Endothelial cell of hepatic sinusoid (primary cell): ENCODE results near the gene RPRD1B.

Experiments
- in situ Hi-C: cut with HindIII; loops from 2 replicates; pipeline ENCODE4 v1.10.0; 2017; ENCODE audit warnings: low sequenced_read_pairs

Gene RPRD1B

GRCh38 chr20:38033330-38034107 is at the start of gene RPRD1B, which contains the start of gene TTI1:
TSS of gene RPRD1B (plus strand) at chr20:38033746. CDS start at chr20:38033948, 202 bp downstream.
TSS of gene TTI1 (minus strand) at chr20:38033456. CDS start at chr20:38013816, 19,640 bp downstream.
- in situ Hi-C loops = no loop called here

- in situ Hi-C loops = no loop called here
These were observed 49.3 kb upstream of the RPRD1B start for GRCh38 chr20:37984018-37984785.

GRCh38 chr20:37986044-37986858 is 47.3 kb upstream of the RPRD1B start:
- in situ Hi-C loops = no loop called here

GRCh38 chr20:37986873-37987601 is 46.5 kb upstream of the RPRD1B start:
- in situ Hi-C loops = no loop called here

- in situ Hi-C loops = no loop called here
These were observed 45.8 kb upstream of the RPRD1B start for GRCh38 chr20:37987602-37988290.

- in situ Hi-C loops = no loop called here
These were observed 45.1 kb upstream of the RPRD1B start for GRCh38 chr20:37988306-37988954.

- in situ Hi-C loops = loop anchor here (5.0 kb wide), 1 partner anchor 53 kb away; no protein-coding TSS in a partner anchor
These were observed 43.8 kb upstream of the RPRD1B start for GRCh38 chr20:37989601-37990295.

GRCh38 chr20:37990571-37991151 is 42.9 kb upstream of the RPRD1B start:
- in situ Hi-C loops = loop anchor here (5.0 kb wide), 1 partner anchor 52 kb away; no protein-coding TSS in a partner anchor

GRCh38 chr20:37991157-37991866 is 42.2 kb upstream of the RPRD1B start:
- in situ Hi-C loops = loop anchor here (5.0 kb wide), 1 partner anchor 51 kb away; no protein-coding TSS in a partner anchor

GRCh38 chr20:37991908-37992307 is 41.6 kb upstream of the RPRD1B start:
- in situ Hi-C loops = loop anchor here (5.0 kb wide), 1 partner anchor 50 kb away; no protein-coding TSS in a partner anchor

GRCh38 chr20:37992802-37993409 is 40.6 kb upstream of the RPRD1B start:
- in situ Hi-C loops = loop anchor here (5.0 kb wide), 1 partner anchor 49 kb away; no protein-coding TSS in a partner anchor

GRCh38 chr20:37994512-37994911 is 39.0 kb upstream of the RPRD1B start:
- in situ Hi-C loops = loop anchor here (5.0 kb wide), 1 partner anchor 48 kb away; no protein-coding TSS in a partner anchor

- in situ Hi-C loops = no loop called here
These were observed 37.5 kb upstream of the RPRD1B start for GRCh38 chr20:37995856-37996605.

- in situ Hi-C loops = no loop called here
These were observed 36.0 kb upstream of the RPRD1B start for GRCh38 chr20:37997516-37997915.

GRCh38 chr20:37999526-38000263 is 33.9 kb upstream of the RPRD1B start:
- in situ Hi-C loops = no loop called here
